Activated naive CD4-positive, alpha-beta T cell treated with anti-CD3 and anti-CD28 coated beads for 36 hours (primary cell): Measurements from ENCODE around the gene SCT. TPM values are rescaled to one million over a fixed set of nuclear protein-coding genes. Genes with fewer than 3 reads are reported as not detected.

Experiments
- CTCF ChIA-PET: fragments of 350-600 bp; sonication (Branson Sonifier 250); formaldehyde crosslinking; loops from one replicate; lab custom pipeline; 2021; ENCODE audit warnings: antibody characterized with exemption; lab: Charles Lee
- DNase-seq: peaks from one replicate; pipeline ENCODE4 v3.0.0-alpha.2; 2020
- H3K27ac Mint-ChIP-seq: one replicate; pipeline ENCODE4 v1.8.0; 2021; ENCODE audit warnings: mild to moderate bottlenecking, mixed read lengths
- H3K27me3 Mint-ChIP-seq: one replicate; pipeline ENCODE4 v1.8.0; 2021; ENCODE audit warnings: low read depth, mixed read lengths
- H3K36me3 Mint-ChIP-seq: one replicate; pipeline ENCODE4 v1.8.0; 2021; ENCODE audit warnings: low read depth, mixed read lengths
- H3K4me1 Mint-ChIP-seq: one replicate; pipeline ENCODE4 v1.8.0; 2021; ENCODE audit warnings: low read depth, mixed read lengths
- H3K4me3 Mint-ChIP-seq: one replicate; pipeline ENCODE4 v1.8.0; 2021; ENCODE audit warnings: mild to moderate bottlenecking, moderate library complexity, mixed read lengths
- H3K9me3 Mint-ChIP-seq: one replicate; pipeline ENCODE4 v1.8.0; 2021; ENCODE audit warnings: mixed read lengths
- intact Hi-C: fragments of 100-400 bp; cut with micrococcal nuclease; formaldehyde crosslinking; loops from one replicate; pipeline ENCODE4 v1.15.1; 2023
- total RNA-seq, 2 experiments: library from RNA; stranded (reverse); gene quantifications; one replicate each; pipeline ENCODE4 v1.2.3, GENCODE V29; 2021

The SCT gene
- total RNA-seq, 2 experiments from 2014 or later: not detected

DNA sequence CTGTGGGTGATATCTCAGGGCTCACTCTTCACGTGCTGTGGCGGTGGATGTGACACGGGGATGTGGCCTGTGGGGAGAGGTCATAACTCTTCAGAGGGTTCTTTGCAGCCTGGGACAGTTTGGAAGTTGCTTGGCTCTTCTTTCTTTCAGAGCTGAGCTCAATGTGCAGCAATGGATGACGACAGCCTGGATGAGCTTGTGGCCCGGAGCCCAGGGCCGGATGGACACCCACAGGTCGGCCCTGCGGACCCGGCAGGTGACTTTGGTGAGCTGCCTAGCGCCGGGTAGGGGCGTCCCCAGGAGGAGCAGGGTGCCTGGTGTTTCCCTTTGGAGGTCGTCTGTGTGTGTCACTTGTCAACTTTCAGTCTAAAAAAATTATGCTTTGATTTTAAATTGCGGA lies 45.6 kb downstream of the SCT start:
- CTCF ChIA-PET: no interaction called here
- Mint-ChIP-seq H3K9me3 (no peaks in the 10 kb centered on the region), H3K4me1 (peaks cover 44% of the 10 kb centered on the region), H3K36me3 (peaks cover 18% of the 10 kb centered on the region), H3K4me3 (no peak overlapping the region), H3K27ac (no peak overlapping the region), H3K27me3 (no peaks in the 10 kb centered on the region)
- no peak for DNase-seq
- intact Hi-C loops: no loop called here

DNA sequence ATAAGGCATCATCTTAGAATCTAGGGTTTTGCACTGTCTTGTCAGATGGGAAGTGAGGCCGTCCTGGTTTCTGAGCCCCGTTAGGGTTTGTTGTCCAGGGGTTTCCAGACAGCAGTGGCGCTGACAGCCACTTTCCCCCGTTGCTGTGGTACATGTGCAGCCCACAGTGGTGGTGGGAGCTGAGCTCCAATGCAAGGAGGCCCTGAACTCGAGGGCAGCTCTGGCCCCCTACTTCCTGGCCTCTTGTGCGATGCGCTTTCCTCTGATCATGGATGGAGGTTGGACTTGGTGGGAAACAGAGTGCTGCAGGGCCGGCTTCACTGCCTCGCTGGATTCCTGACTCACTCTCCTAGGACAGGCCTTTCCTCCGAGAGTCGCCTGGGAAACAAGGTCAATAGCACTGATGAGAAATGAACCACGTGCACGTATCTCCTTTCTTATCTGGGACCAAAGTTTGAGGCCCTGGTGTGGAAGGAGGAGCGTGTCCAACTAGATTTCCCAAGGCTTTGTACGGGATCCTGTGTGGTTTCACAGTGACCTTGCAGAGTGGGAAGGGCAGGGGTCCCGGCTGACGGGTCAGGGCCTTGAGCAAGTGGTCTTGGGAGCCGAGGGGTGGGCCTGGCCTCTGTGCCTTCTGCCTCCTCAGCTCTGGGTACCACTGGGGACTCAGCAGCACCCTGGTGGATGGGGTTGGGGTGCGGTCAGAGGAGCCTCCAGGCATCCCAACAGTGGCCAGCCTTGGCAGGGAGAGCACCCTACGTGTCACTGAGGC lies 47.0 kb downstream of the SCT start:
- no peak for DNase-seq
- H3K4me3 Mint-ChIP-seq: no peak overlapping the region
- H3K9me3 Mint-ChIP-seq: no peaks in the 10 kb centered on the region
- peaks cover 42% of the 10 kb centered on the region for H3K4me1 Mint-ChIP-seq
- intact Hi-C loops: loop anchor here (5.0 kb wide), 1 partner anchor 217 kb away; the partner anchor contains the start of gene SLC25A22
- CTCF ChIA-PET: interaction anchor here (0.7 kb wide), 1 partner anchor 113 kb away, joined by 3 read pairs; no protein-coding TSS in a partner anchor
- H3K27me3 Mint-ChIP-seq: peaks cover 2% of the 10 kb centered on the region
- H3K27ac Mint-ChIP-seq: no peak overlapping the region
- peaks cover 16% of the 10 kb centered on the region for H3K36me3 Mint-ChIP-seq

GRCh38 chr11:578276-579035 lies 48.5 kb downstream of the SCT start:
- no peaks in the 10 kb centered on the region for H3K9me3 Mint-ChIP-seq
- H3K36me3 Mint-ChIP-seq: peaks cover 10% of the 10 kb centered on the region
- DNase-seq: no peak
- H3K27ac Mint-ChIP-seq: no peak overlapping the region
- CTCF ChIA-PET: interaction anchor here (0.6 to 1.2 kb wide), 2 partner anchors 9 to 57 kb away, joined by 3 to 4 read pairs; no protein-coding TSS in a partner anchor
- intact Hi-C loops: loop anchor here (5.0 kb wide), 1 partner anchor 219 kb away; the partner anchor contains the start of gene SLC25A22
- H3K4me1 Mint-ChIP-seq: peaks cover 51% of the 10 kb centered on the region
- peak overlapping the region; percentile 88 for H3K4me3 Mint-ChIP-seq
- H3K27me3 Mint-ChIP-seq: peaks cover 6% of the 10 kb centered on the region

DNA sequence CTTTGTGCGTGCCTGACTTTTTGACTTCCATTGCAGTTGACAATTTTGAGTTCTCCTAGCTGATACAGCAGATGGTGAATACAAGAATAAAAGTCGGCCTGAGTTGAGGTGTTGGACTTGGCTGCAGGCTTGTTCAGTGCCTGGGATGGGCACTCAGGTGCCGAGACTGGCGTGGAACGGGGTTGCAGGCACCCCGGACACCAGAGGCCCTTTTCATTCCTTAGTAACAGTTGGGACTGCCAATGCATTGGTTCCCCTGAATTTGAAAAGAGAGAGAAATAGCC lies 49.4 kb downstream of the SCT start:
- intact Hi-C loops: loop anchor here (2.0 to 5.0 kb wide), 3 partner anchors 37 to 220 kb away; partner anchors contain the start of genes IRF7 and SLC25A22
- H3K4me1 Mint-ChIP-seq: peaks cover 51% of the 10 kb centered on the region
- peaks cover 9% of the 10 kb centered on the region for H3K36me3 Mint-ChIP-seq
- CTCF ChIA-PET: no interaction called here
- H3K4me3 Mint-ChIP-seq: peak overlapping the region; percentile 88
- DNase-seq: no peak
- H3K9me3 Mint-ChIP-seq: no peaks in the 10 kb centered on the region
- peak overlapping the region; percentile 56 for H3K27ac Mint-ChIP-seq
- H3K27me3 Mint-ChIP-seq: peaks cover 6% of the 10 kb centered on the region

GRCh38 chr11:576811-577610 lies 50.0 kb downstream of the SCT start:
- H3K4me1 Mint-ChIP-seq: peaks cover 51% of the 10 kb centered on the region

More at GRCh38 chr11:576811-577610, 50.0 kb downstream of the SCT start:
- CTCF ChIA-PET: no interaction called here
- Mint-ChIP-seq H3K36me3 (peaks cover 9% of the 10 kb centered on the region), H3K9me3 (no peaks in the 10 kb centered on the region), H3K4me3 (peak overlapping the region; percentile 88), H3K27ac (peak overlapping the region; percentile 75), H3K27me3 (peaks cover 6% of the 10 kb centered on the region)
- no peak for DNase-seq
- intact Hi-C loops: loop anchor here (1.0 to 5.0 kb wide), 8 partner anchors 9 to 220 kb away; partner anchors contain the start of genes HRAS, IRF7, LMNTD2 and RASSF7

Other genes starting within 250 kb of the SCT start
- not detected for gene PKP3, start 233.0 kb downstream of the SCT start, total RNA-seq
- 10 to 100 TPM; 38.0 to 38.8 TPM for gene SIGIRR, start 212.2 kb downstream of the SCT start, total RNA-seq
- gene ANO9, start 185.2 kb downstream of the SCT start, total RNA-seq: 10 to 100 TPM; 28.9 to 31.0 TPM
- gene PTDSS2, start 176.9 kb downstream of the SCT start, total RNA-seq: 10 to 100 TPM; 12.1 to 15.0 TPM
- gene RNH1, start 119.9 kb downstream of the SCT start, total RNA-seq: 100 to 1,000 TPM; 101 to 102 TPM
- 10 to 100 TPM; 22.0 to 25.8 TPM for gene HRAS, start 91.6 kb downstream of the SCT start, total RNA-seq
- gene LRRC56, start 89.7 kb downstream of the SCT start, total RNA-seq: 1 to 10 TPM; 1.0 to 1.3 TPM
- gene LMNTD2, start 66.4 kb downstream of the SCT start, total RNA-seq: 1 to 10 TPM; 4.5 to 5.2 TPM
- gene RASSF7, start 66.2 kb downstream of the SCT start, total RNA-seq: 1 to 10 TPM; 8.3 to 9.9 TPM
- gene PHRF1, start 50.7 kb downstream of the SCT start, total RNA-seq: 10 to 100 TPM; 25.6 to 26.1 TPM
- 10 to 100 TPM; 83.2 to 92.7 TPM for gene IRF7, start 11.2 kb downstream of the SCT start, total RNA-seq
- not detected for gene CDHR5, start 2.2 kb downstream of the SCT start, total RNA-seq
- 1 to 10 TPM; 1.0 to 1.2 TPM for gene DRD4, start 10.1 kb upstream of the SCT start, total RNA-seq
- 10 to 100 TPM; 57.5 to 67.9 TPM for gene DEAF1, start 68.0 kb upstream of the SCT start, total RNA-seq
- gene TMEM80, start 68.6 kb upstream of the SCT start, total RNA-seq: 1 to 10 TPM; 5.6 to 6.0 TPM
- 1 to 10 TPM; 7.1 to 8.1 TPM for gene EPS8L2, start 79.0 kb upstream of the SCT start, total RNA-seq
- gene TALDO1, start 120.3 kb upstream of the SCT start, total RNA-seq: 100 to 1,000 TPM; 327 to 360 TPM
- gene GATD1, start 150.3 kb upstream of the SCT start, total RNA-seq: 10 to 100 TPM; 33.0 to 34.3 TPM
- under 1 TPM in 1 of 2 experiments, not detected in 1; 0.17 TPM for gene CEND1, start 162.9 kb upstream of the SCT start, total RNA-seq
- 10 to 100 TPM; 19.1 to 21.8 TPM for gene SLC25A22, start 171.1 kb upstream of the SCT start, total RNA-seq
- 10 to 100 TPM; 43.2 to 45.2 TPM for gene PIDD1, start 178.1 kb upstream of the SCT start, total RNA-seq
- gene RPLP2, start 182.8 kb upstream of the SCT start, total RNA-seq: 1,000 to 10,000 TPM; 3,807 to 3,940 TPM
- gene PNPLA2, start 191.7 kb upstream of the SCT start, total RNA-seq: 10 to 100 TPM; 15.5 to 22.6 TPM
- under 1 TPM; 0.32 to 0.41 TPM for gene CRACR2B, start 200.7 kb upstream of the SCT start, total RNA-seq
- gene CD151, start 205.8 kb upstream of the SCT start, total RNA-seq: 10 to 100 TPM; 16.3 to 18.1 TPM
- gene POLR2L, start 215.3 kb upstream of the SCT start, total RNA-seq: 10 to 100 TPM; 68.1 to 68.2 TPM
- gene TSPAN4, start 215.7 kb upstream of the SCT start, total RNA-seq: 1 to 10 TPM; 5.0 to 6.3 TPM